ENCODE measurements around the gene ANO9.

Gene ANO9

DNA sequence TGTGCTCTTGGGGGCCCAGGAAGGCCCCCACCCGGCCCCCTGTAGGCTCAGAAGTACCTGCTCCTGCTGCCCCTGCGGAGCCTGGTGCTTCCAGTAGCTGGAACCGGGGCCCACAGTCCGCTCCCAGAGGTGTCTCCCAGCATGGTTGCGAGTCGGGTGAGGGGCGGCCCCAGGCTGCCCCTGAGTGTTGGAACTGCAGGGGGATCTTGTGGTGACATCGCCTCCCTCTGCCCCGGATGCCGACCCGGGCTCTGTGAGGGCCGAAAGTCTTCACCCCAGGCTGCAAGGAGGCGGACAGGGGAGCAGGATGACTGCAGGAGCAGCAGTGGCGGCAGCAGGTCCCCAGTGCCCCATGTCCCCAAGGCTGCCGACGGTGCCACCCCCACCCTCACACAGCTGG lies 57.3 kb downstream of the ANO9 start:
- no peak for DNase-seq (ENCODE audit: low read depth in 2 of 2)

DNA sequence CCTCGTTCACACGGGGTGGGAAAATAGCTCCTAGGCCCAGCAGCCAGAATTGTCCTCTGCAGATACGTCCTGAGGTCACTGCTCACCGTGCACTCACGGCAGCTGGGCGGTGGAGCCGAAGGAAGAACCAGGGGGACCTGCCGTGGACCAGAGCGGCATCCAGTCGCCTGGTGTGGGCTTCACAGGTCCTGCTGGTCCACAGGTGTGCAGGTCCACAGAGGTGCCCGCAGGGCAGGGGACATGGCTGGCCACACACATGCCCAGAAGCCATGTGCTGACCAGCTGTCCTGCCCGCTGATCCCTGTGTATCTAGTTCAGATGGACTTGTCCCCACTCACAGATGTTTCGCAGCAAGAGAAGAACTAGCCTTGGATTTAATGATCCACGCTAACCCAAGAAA lies 58.4 kb downstream of the ANO9 start:
- DNase-seq (ENCODE audit: low read depth in 2 of 2), result no peak

DNA sequence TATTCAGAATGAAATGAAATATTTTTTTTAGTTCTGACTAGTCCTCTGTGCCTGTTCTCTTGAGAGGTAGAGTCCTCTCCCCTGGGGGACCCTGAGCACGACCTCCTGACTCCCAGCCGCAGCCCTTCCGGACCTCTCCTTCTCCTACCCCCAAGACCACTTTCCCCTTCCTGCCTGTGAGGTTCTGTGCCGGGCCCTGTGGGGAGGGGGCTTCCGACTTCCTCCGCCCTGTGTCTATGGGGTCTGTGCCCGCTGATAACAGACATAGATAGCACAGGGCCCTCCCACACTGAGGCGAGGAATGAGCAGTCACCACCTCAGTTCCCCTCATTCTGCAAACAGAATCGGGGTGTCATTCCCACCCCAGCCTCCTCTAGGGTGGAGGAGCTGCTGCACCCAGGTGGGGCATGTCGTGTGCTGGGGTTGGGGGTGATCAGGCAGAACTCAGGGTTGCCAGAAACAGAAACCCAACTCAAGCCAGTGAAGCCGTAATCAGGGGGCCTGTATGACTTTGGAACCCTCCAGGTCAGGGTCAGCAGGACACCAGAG lies 59.7 kb downstream of the ANO9 start:
- DNase-seq (ENCODE audit: low read depth in 2 of 2), result no peak

DNA sequence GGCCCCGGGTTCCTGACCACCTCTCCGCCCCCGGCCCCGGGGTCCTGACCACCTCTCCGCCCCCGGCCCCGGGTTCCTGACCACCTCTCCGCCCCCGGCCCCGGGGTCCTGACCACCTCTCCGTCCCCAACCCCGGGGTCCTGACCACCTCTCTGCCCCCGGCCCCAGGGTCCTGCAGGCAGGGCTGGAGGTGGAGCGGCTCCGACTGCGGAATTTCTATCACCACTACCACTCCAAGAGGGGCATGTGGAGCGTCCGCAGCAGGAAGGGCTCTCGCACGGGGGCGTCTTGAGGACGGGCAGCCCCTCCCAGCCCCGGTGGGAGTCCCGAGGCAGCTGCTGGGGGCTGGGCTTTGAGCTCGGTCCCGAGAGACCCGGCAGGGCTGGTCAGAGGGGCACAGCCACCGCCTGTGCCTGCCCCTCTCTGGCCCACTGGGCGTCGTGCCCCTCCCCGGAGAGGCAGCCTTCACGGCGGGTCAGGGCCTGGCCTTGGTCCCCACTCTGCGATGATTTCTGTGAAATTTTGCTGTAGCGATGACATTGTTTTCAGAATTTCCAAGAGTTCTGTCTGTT lies 60.2 kb downstream of the ANO9 start:
- no peak for DNase-seq (ENCODE audit: low read depth in 2 of 2)

DNA sequence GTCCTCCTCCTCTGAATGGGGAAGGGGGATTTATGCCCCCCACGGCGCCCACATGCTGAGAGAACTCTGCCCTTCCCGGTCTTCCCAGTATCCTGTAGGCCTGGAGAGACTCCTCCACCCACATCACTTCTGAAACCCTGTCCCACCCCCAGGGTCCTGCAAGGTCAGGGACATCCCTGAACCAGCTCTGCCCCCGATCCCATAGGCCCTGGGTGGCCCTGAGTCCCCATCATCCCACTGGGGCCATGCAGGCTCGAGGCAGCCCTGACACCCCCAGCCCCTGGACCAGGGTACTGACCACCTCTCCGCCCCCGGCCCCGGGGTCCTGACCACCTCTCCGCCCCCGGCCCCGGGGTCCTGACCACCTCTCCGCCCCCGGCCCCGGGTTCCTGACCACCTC lies 60.8 kb downstream of the ANO9 start:
- no peak for DNase-seq (ENCODE audit: low read depth in 2 of 2)

DNA sequence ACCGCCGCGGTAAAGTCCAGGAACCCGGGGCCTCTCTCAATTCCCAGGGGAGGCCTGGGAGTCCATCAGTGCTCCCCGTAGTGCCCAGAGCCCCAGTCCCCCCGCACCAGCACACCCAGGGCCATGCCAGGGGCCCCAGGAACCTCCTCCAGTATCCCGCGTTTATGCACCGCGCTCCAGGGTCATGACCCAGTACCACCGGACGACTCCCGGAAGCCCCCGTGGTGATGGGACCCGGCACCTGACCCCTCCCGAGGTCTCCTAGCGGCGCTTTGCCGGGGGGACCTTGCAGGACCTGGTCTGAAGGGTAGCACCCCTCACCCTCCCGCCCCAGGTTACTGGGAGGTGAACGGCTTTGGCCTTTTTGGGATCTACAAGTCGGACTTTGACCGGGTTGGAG lies 61.3 kb downstream of the ANO9 start:
- no peak for DNase-seq (ENCODE audit: low read depth in 2 of 2)

DNA sequence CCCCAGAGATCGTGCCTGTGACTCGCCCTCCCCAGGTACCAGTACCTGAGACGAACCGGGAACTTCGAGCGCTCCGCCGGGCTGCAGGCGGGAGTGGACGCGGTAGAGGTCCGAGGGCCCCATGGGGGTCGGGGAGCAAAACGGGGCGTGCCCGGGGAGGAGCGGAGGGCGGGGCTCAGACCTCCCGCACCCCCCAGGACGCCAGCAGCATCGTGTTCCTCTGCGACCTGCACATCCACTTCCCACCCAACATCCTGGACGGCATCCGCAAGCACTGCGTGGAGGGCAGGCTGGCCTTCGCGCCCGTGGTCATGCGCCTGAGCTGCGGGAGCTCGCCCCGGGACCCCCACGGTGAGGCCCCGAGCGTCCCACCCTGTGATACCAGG lies 61.7 kb downstream of the ANO9 start:
- no peak for DNase-seq (ENCODE audit: low read depth in 2 of 2)

DNA sequence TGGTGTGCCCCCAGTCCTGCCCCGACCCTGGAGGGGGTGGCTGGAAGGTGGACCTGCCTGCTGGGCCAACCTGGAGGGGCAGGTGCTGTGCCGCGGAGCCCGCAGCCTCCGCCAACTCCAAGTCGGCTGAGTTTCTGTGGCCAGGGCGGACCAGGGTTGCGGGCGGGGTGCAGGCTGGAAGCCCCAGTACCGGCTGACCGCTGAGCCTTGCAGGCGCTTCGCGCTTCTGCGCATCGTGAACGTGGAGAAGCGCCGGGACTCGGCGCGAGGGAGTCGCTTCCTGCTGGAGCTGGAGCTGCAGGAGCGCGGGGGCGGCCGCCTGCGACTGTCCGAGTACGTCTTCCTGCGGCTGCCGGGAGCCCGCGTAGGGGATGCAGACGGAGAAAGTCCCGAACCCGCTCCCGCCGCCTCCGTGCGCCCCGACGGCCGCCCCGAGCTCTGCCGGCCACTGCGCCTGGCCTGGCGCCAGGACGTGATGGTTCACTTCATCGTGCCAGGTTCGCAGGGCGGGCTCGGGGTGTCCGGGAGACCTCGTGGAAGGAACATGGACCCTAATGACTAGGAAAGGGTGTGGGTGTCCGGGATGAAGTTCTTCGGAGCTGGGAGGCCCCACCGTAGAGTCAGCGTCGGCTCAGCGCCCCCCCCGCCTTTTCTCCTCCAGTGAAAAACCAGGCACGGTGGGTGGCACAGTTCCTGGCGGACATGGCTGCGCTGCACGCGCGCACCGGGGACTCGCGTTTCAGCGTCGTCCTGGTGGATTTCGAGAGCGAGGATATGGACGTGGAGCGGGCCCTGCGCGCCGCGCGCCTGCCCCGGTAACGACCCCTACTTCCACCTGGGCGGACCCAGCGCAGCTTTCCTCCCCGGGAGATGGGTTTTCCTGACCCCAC lies 62.4 kb downstream of the ANO9 start:
- no peak for DNase-seq (ENCODE audit: low read depth in 2 of 2)

DNA sequence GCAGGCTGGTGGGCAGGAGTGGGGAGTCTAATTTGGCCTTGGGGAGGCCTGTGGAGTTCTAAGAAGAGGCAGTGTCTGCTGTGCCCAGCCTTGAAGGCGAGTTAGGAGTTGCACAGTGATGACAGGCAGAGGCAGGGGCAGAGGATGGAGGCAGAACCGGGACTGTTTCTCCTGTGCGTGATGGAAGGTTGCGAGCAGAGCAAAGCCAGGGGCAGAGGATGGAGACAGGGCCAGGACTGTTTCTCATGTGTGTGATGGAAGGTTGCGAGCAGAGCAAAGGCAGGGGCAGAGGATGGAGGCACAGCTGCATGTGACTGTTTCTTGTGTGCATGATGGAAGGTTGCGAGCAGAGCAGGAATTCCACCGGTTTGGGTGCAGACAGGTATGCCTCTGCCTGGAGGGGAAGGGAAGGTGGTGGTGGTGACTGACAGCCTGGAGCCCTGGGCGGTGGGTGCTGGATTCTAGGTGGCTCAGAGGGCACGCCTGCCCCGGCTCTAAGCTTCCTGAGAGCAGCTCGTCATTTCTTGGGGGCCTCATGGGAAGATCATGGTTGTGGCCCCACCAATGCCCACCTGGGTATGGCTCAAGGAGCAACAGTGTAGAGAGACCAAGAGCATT lies 63.8 kb downstream of the ANO9 start:
- DNase-seq (ENCODE audit: low read depth in 2 of 2), result no peak

DNA sequence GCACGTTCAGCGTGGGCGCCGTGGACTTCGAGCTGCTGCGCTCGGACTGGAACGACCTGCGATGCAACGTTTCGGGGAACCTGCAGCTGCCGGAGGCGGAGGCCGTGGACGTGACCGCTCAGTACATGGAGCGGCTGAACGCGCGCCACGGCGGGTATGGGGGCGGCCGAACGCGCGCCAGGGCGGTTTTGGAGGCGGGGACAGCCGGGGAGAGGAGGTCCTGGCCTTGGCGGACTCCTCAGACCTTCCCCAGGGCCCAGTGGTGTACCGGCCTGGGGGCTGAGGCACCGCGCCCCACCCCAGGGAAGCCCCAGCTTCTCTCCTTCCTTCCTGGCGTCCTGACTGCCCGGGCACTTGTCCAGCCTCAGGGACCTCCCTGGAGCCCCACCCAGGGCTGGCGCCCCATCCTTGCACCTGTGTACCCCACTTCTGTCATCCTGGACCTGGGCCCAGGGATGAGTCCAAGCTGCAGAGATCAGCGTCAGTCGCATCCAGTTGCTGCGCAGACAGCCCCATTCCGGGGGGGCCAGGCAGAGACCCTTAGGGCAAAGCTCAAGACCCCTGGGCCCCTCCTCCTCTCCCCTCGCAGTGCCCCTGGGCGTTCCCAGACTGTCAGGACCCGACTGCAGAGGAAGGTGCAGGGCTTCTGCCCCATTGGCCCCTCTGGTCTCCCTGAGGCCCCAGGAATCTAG lies 64.5 kb downstream of the ANO9 start:
- DNase-seq (ENCODE audit: low read depth in 2 of 2), result no peak

DNA sequence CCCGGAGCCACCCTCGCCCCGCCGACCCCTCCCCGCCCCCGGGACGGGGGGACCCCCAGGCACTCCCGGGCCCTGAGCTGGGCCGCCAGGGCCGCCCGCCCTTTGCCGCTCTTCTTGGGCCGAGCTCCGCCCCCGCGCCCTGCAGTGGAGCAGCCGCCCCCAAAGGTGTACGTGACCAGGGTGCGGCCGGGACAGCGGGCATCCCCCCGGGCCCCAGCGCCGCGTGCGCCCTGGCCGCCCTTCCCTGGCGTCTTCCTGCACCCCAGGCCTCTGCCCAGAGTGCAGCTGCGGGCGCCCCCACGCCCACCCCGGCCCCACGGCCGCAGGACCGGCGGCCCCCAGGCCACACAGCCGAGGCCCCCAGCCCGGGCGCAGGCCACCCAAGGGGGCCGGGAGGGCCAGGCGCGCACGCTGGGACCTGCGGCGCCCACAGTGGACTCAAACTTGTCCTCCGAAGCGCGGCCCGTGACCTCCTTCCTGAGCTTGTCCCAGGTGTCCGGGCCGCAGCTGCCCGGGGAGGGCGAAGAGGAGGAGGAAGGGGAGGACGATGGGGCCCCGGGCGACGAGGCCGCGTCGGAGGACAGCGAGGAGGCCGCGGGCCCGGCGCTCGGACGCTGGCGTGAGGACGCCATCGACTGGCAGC lies 65.2 kb downstream of the ANO9 start:
- no peak for DNase-seq (ENCODE audit: low read depth in 2 of 2)

DNA sequence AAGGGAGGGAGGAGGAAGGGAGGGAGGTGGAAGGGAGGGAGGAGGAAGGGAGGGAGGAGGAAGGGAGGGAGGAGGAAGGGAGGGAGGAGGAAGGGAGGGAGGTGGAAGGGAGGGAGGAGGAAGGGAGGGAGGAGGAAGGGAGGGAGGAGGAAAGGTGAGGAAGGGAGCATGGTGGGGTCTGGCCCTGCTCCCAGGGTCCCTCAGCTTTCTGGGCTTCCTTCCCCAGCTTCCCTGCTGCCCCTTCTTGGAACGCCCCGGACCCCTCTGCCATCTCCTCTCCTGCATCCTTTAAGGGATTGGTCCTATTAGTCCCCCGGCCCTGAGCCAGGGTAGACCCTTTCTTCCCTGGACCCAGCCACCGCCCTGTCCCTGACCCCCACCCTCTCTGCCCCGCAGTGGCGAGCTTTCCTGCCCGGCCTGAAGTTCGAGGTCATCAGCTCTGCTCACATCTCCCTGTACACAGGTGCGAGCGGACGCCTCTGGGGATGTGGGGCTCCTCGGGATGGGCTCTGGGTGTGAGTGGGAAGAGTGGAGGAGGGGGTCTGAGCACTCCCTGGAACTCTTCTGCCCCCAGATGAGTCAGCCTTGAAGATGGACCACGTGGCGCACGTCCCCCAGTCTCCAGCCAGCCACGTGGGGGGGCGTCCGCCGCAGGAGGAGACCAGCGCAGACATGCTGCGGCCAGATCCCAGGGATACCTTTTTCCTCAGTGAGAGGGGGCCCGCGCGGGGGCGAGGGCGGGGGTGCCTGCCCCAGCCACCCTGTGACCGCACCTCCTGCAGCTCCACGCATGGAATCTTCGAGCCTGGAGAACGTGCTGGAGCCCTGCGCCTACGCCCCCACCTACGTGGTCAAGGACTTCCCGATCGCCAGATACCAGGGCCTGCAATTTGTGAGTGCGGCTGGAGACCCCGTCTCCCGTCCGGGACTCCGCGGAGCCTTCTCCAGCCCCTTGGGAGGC lies 66.5 kb downstream of the ANO9 start:
- DNase-seq (ENCODE audit: low read depth in 2 of 2), result no peak

DNA sequence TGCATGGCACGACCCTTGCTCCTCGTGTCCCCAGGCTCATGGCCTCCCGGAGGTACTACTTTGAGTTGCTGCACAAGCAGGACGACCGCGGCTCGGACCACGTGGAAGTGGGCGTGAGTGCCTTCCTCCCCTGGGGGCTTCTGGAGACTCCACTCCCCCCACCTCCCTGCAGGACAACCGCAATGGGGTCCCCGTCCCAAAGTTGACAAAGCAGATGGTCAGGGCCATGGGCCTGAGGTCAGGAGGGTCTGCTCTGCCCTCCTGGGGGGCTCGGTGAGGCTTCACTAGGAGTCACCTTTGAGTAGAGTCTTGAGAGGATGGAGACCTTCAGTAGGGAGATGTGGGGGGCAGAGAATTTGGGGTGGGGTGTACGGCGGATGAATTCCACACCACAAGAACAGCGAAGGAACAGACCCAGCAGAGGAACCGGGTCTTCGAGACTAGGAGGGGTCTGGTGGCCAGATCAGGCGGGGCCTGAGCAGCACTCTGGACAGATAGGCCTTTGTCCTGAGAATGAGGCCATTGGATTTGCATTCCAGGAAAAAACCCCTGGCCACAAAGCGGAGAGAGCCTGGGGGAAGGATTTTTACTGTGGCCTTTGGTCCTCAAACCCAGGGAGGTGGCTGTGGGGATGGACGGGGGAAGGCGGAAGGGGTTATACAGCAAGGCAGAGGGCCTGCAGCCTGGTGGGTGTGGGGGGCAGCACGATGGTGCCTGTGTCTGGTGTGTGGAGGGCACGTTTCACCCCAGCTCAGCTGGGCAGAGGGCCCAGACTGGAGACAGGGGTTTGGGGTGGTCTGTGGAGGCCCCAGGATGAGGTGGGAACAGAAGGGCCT lies 67.9 kb downstream of the ANO9 start:
- no peak for DNase-seq (ENCODE audit: low read depth in 2 of 2)

DNA sequence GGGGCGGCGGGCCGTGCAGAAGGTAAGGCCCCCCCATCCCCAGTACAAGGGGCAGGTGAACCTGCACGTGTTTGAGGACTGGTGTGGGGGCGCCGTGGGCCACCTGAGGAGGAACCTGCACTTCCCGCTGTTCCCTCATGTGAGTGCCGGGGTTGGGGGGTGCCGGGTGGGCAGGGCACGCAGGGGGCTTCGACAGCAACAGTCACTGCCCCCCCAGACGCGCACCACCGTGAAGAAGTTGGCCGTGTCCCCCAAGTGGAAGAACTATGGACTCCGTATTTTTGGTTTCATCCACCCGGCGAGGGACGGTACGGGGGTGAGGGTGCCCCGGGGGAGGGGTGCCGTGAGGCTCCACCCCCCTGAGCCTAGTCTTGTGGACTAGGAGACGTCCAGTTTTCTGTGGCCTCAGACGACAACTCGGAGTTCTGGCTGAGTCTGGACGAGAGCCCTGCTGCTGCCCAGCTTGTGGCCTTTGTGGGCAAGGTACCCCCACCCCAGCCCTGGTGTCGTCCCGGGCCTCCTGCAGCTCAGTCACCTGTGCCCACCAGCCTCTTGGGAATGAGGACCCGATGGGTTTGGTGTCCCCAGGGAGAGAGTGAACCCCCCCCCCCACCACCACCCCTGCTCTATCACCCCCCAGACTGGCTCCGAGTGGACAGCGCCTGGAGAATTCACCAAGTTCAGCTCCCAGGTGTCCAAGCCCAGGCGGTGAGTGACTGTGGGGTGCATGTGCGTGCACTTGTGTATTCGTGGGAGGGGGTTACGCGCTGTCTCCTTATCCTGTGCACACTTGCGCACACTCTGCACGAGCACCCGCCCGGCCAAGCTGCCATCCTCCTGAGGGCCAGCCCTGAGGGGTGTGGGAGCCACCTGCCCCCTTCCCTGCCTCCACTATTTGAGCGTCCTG lies 68.7 kb downstream of the ANO9 start:
- no peak for DNase-seq (ENCODE audit: low read depth in 2 of 2)

DNA sequence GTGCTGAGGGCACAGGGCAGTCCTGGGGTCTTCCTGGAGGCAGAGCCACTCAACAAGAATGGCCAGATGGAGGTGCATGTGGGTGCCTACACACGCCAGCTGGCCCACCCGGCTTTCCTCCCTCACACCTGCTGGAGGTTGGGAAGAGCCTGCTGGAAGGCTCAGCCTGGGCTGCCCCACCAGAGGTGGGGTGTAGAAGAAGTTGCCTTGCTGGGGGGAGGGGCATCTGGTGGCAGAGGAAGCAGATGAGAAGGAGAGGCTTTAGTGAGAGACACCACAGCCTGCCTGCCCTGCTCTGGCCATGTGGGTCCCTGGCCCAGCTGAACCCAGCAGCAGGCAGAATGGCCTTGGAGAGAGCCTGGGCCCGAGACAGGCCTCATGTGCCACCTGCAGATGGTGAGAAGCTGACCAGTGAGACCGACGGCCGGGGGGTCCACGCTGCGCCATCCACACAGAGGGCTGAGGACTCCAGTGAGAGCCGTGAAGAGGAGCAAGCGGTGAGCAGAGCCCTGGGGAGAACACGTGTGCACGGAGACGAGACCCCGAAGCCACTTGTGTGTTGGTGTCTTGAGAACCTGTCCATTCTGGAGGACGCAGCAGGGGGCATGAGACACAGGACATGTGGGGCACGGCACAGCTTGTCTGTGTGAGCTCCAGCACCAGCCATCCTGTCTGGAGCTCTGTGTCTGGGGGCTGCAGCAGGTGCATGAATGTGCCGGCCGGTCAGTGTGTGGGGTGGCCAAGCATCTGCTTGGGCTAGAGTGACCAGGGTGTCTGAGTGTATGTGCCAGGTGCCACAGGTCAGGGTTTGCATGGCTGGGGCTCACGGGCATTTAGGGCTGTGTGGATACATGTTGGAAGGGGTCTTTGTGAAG lies 69.9 kb downstream of the ANO9 start:
- no peak for DNase-seq (ENCODE audit: low read depth in 2 of 2)

DNA sequence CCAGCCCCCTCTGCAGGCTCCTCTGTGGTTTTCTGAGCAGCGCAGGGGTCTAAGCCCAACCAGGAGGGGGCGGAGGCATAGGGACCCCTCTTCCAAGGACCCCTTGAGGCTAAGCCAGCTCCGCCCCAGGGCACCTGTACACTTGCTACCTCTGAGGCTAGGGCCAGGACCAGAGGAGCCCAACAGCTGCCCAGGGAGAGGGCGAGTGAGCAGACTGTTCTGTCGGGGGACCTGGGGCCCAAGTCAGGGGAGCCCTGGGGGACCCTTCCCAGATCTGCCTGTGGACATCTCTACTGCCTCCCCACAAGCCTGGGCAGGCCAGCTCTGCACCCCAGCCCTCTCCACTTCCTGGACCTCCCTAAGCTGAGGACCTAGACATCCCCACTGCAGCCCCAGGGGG lies 70.8 kb downstream of the ANO9 start:
- DNase-seq (ENCODE audit: low read depth in 2 of 2), result no peak

DNA sequence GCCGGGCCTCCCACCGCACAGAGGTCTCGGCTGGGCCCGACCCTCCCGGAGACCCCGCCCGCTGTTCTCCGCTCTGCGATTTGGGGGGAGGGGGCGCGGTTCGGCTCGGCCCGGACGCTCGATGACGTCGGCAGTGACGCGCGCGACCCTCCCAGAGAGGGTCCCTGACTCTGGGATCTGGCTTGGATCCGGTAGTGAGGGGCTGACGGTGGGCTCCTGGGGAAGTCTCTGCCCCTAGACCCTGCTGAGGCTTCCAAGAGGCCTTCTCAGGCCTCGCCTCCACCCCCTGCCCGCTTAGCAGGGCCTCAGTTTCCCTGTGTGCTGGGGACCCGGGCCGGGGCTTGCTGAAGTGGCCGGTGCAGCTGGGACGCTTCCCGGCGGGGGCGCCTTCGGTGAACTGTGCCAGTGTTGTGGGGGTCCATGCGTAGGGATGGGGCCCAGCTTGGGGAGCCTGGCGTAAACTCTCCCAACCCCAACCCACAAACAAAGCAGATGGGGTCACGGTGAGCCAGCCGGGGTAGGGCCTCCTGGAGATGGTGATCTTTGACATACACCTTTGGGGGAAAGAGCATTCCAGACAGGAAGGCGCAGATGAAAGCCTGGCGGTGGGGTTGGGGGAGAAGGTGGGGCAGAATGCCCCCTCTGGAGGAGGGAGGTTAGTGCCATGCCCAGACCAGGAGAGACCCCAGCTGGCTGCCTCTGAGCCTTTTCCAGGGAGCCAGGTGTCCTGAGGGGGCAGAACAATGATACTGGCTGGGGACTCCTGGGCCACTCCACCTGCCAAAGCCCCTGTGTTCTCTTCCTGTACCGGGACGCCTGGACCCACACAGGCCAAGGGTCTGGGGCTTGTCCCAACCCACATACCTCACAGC lies 71.5 kb downstream of the ANO9 start:
- DNase-seq (ENCODE audit: low read depth in 2 of 2), result no peak
